ENCODE results near the gene RNASEH2B. TPM values are rescaled to one million over a fixed set of nuclear protein-coding genes. Genes with fewer than 3 reads are reported as not detected.
A peak's percentile ranks its signal among the peaks of the same experiment; 100 is the strongest.

Gene RNASEH2B
- total RNA-seq, 4 donors from 2014 or later: 13.8 to 37.5 (median 19.0) TPM

- Histone ChIP-seq H3K27ac (peak overlapping the region in 1 of 4 donors; percentile 24), H3K4me3 (no peak overlapping the region), H3K36me3 (no peaks in the 10 kb centered on the region), H3K4me1 (peaks cover 0 to 9% (median 0%) of the 10 kb centered on the region in 4 donors), H3K9me3 (no peaks in the 10 kb centered on the region), H3K27me3 (no peaks in the 10 kb centered on the region)
- no peak for TF ChIP-seq POLR2A (IDR thresholded peaks at IDR 0.05)
- TF ChIP-seq POLR2AphosphoS5 (IDR thresholded peaks at IDR 0.05): no peak
- TF ChIP-seq EP300 (IDR thresholded peaks at IDR 0.05; ENCODE audit: low read depth): no peak
- TF ChIP-seq CTCF (IDR thresholded peaks at IDR 0.05): no peak
- DNase-seq: peak; percentile 23
- intact Hi-C loops (cut with DNase I; ENCODE audit: low total_unique reads) (no loop called here), in situ Hi-C loops (cut with MboI; ENCODE audit: low pct_ligation_motif_present in 1 of 4, low pct_unique_long_range_greater_than_20kb in 1 of 4, low sequenced_read_pairs in 3 of 4) (no loop called here)
- WGBS, 2 donors (ENCODE audit: low coverage in 1 of 2): 78% methylated on average over 14 of the region's 15 CpGs; no CpG with 5 or more reads in 1 of the 2 donors
Measured at GRCh38 chr13:51000571-51001260, 91.1 kb downstream of the RNASEH2B start.

- 80 to 81% methylated on average over 3 to 7 of the region's 8 CpGs for WGBS, 2 donors (ENCODE audit: low coverage in 1 of 2)
- intact Hi-C loops (cut with DNase I; ENCODE audit: low total_unique reads): no loop called here
- in situ Hi-C loops (cut with MboI; ENCODE audit: low pct_ligation_motif_present in 1 of 4, low pct_unique_long_range_greater_than_20kb in 1 of 4, low sequenced_read_pairs in 3 of 4): no loop called here
Measured at GRCh38 chr13:51001335-51001734, 91.7 kb downstream of the RNASEH2B start.

GRCh38 chr13:51002736-51003135 lies 93.1 kb downstream of the RNASEH2B start:
- no peaks in the 10 kb centered on the region for H3K36me3 ChIP-seq
- WGBS, 2 donors (ENCODE audit: low coverage in 1 of 2): 45% methylated on average over 1 of the region's 1 CpG; no CpG with 5 or more reads in 1 of the 2 donors
- no peaks in the 10 kb centered on the region for H3K27me3 ChIP-seq
- no peak for TF ChIP-seq EP300 (IDR thresholded peaks at IDR 0.05; ENCODE audit: low read depth)
- no peak for TF ChIP-seq POLR2AphosphoS5 (IDR thresholded peaks at IDR 0.05)
- no peak for TF ChIP-seq CTCF (IDR thresholded peaks at IDR 0.05)
- TF ChIP-seq POLR2A (IDR thresholded peaks at IDR 0.05): no peak
- H3K9me3 ChIP-seq: no peaks in the 10 kb centered on the region
- in situ Hi-C loops (cut with MboI; ENCODE audit: low pct_ligation_motif_present in 1 of 4, low pct_unique_long_range_greater_than_20kb in 1 of 4, low sequenced_read_pairs in 3 of 4): no loop called here
- peaks cover 0 to 9% (median 0%) of the 10 kb centered on the region in 4 donors for H3K4me1 ChIP-seq
- H3K27ac ChIP-seq: no peak overlapping the region
- no peak for DNase-seq
- no peak overlapping the region for H3K4me3 ChIP-seq
- intact Hi-C loops (cut with DNase I; ENCODE audit: low total_unique reads): no loop called here

More at GRCh38 chr13:51001335-51001734, 91.7 kb downstream of the RNASEH2B start:
- Histone ChIP-seq H3K9me3 (no peaks in the 10 kb centered on the region), H3K4me3 (no peak overlapping the region), H3K36me3 (no peaks in the 10 kb centered on the region), H3K27me3 (no peaks in the 10 kb centered on the region), H3K4me1 (peaks cover 0 to 9% (median 0%) of the 10 kb centered on the region in 4 donors), H3K27ac (no peak overlapping the region)
- DNase-seq: no peak
- TF ChIP-seq CTCF (IDR thresholded peaks at IDR 0.05) (no peak), POLR2A (IDR thresholded peaks at IDR 0.05) (no peak), POLR2AphosphoS5 (IDR thresholded peaks at IDR 0.05) (no peak), EP300 (IDR thresholded peaks at IDR 0.05; ENCODE audit: low read depth) (no peak)

GRCh38 chr13:51003642-51004041 lies 94.1 kb downstream of the RNASEH2B start:
- no peak overlapping the region for H3K27ac ChIP-seq
- H3K27me3 ChIP-seq: no peaks in the 10 kb centered on the region
- intact Hi-C loops (cut with DNase I; ENCODE audit: low total_unique reads): no loop called here
- no peaks in the 10 kb centered on the region for H3K9me3 ChIP-seq
- WGBS, 2 donors (ENCODE audit: low coverage in 1 of 2): 75 to 100% methylated on average over 1 to 7 of the region's 7 CpGs
- H3K4me1 ChIP-seq: peaks cover 0 to 9% (median 0%) of the 10 kb centered on the region in 4 donors
- no peaks in the 10 kb centered on the region for H3K36me3 ChIP-seq
- no peak for TF ChIP-seq EP300 (IDR thresholded peaks at IDR 0.05; ENCODE audit: low read depth)
- no peak for TF ChIP-seq CTCF (IDR thresholded peaks at IDR 0.05)
- TF ChIP-seq POLR2A (IDR thresholded peaks at IDR 0.05): no peak
- TF ChIP-seq POLR2AphosphoS5 (IDR thresholded peaks at IDR 0.05): no peak
- in situ Hi-C loops (cut with MboI; ENCODE audit: low pct_ligation_motif_present in 1 of 4, low pct_unique_long_range_greater_than_20kb in 1 of 4, low sequenced_read_pairs in 3 of 4): no loop called here
- no peak for DNase-seq
- no peak overlapping the region for H3K4me3 ChIP-seq
